ENCODE data around the gene MAPK9.

Gene MAPK9

GRCh38 chr5:180205916-180206315 lies 86.0 kb downstream of the MAPK9 start:
- no peak for DNase-seq (ENCODE audit: insufficient read length, low spot score)
- TF ChIP-seq POLR2A (IDR thresholded peaks at IDR 0.05; ENCODE audit: low read depth, low read length) = no peak
- no peak for TF ChIP-seq TAF1 (IDR thresholded peaks at IDR 0.05; ENCODE audit: low read depth, low read length)
- no peak for TF ChIP-seq PAX5 (IDR thresholded peaks at IDR 0.05; ENCODE audit: insufficient read depth, low read length, severe bottlenecking)
- no peak for TF ChIP-seq POLR2AphosphoS5 (IDR thresholded peaks at IDR 0.05; ENCODE audit: low read depth, low read length)
- no peak for TF ChIP-seq POU2F2 (IDR thresholded peaks at IDR 0.05; ENCODE audit: low read depth, low read length)
- no peak for TF ChIP-seq SPI1 (IDR thresholded peaks at IDR 0.05; ENCODE audit: low read depth, low read length)
- FAIRE-seq = no peak

- FAIRE-seq (no peak), DNase-seq (ENCODE audit: insufficient read length, low spot score) (no peak)
- no peak for TF ChIP-seq SPI1 (IDR thresholded peaks at IDR 0.05; ENCODE audit: low read depth, low read length)
- TF ChIP-seq POLR2A (IDR thresholded peaks at IDR 0.05; ENCODE audit: low read depth, low read length) = no peak
- no peak for TF ChIP-seq POLR2AphosphoS5 (IDR thresholded peaks at IDR 0.05; ENCODE audit: low read depth, low read length)
- TF ChIP-seq POU2F2 (IDR thresholded peaks at IDR 0.05; ENCODE audit: low read depth, low read length) = no peak
- TF ChIP-seq TAF1 (IDR thresholded peaks at IDR 0.05; ENCODE audit: low read depth, low read length) = no peak
- no peak for TF ChIP-seq PAX5 (IDR thresholded peaks at IDR 0.05; ENCODE audit: insufficient read depth, low read length, severe bottlenecking)
Observed at GRCh38 chr5:180204276-180204819, 87.5 kb downstream of the MAPK9 start.

GRCh38 chr5:180202939-180203573 lies 88.8 kb downstream of the MAPK9 start:
- TF ChIP-seq TAF1 (IDR thresholded peaks at IDR 0.05; ENCODE audit: low read depth, low read length) = no peak
- TF ChIP-seq SPI1 (IDR thresholded peaks at IDR 0.05; ENCODE audit: low read depth, low read length) = no peak
- TF ChIP-seq POLR2AphosphoS5 (IDR thresholded peaks at IDR 0.05; ENCODE audit: low read depth, low read length) = no peak
- TF ChIP-seq POU2F2 (IDR thresholded peaks at IDR 0.05; ENCODE audit: low read depth, low read length) = no peak
- DNase-seq (ENCODE audit: insufficient read length, low spot score) (no peak), FAIRE-seq (no peak)

GRCh38 chr5:180201051-180201987 lies 90.6 kb downstream of the MAPK9 start:
- no peak for TF ChIP-seq POU2F2 (IDR thresholded peaks at IDR 0.05; ENCODE audit: low read depth, low read length)
- TF ChIP-seq TAF1 (IDR thresholded peaks at IDR 0.05; ENCODE audit: low read depth, low read length) = no peak
- TF ChIP-seq POLR2AphosphoS5 (IDR thresholded peaks at IDR 0.05; ENCODE audit: low read depth, low read length) = no peak
- TF ChIP-seq POLR2A (IDR thresholded peaks at IDR 0.05; ENCODE audit: low read depth, low read length) = no peak
- TF ChIP-seq SPI1 (IDR thresholded peaks at IDR 0.05; ENCODE audit: low read depth, low read length) = no peak
- no peak for TF ChIP-seq PAX5 (IDR thresholded peaks at IDR 0.05; ENCODE audit: insufficient read depth, low read length, severe bottlenecking)
- no peak for DNase-seq (ENCODE audit: insufficient read length, low spot score)
- FAIRE-seq = no peak

- DNase-seq (ENCODE audit: insufficient read length, low spot score) (no peak), FAIRE-seq (no peak)
- TF ChIP-seq POLR2A (IDR thresholded peaks at IDR 0.05; ENCODE audit: low read depth, low read length) = no peak
- TF ChIP-seq TAF1 (IDR thresholded peaks at IDR 0.05; ENCODE audit: low read depth, low read length) = no peak
- no peak for TF ChIP-seq SPI1 (IDR thresholded peaks at IDR 0.05; ENCODE audit: low read depth, low read length)
- no peak for TF ChIP-seq POU2F2 (IDR thresholded peaks at IDR 0.05; ENCODE audit: low read depth, low read length)
- TF ChIP-seq POLR2AphosphoS5 (IDR thresholded peaks at IDR 0.05; ENCODE audit: low read depth, low read length) = no peak
- no peak for TF ChIP-seq PAX5 (IDR thresholded peaks at IDR 0.05; ENCODE audit: insufficient read depth, low read length, severe bottlenecking)
Observed at GRCh38 chr5:180199390-180199789, 92.5 kb downstream of the MAPK9 start.

- TF ChIP-seq POU2F2 (IDR thresholded peaks at IDR 0.05; ENCODE audit: low read depth, low read length) (no peak), PAX5 (IDR thresholded peaks at IDR 0.05; ENCODE audit: insufficient read depth, low read length, severe bottlenecking) (no peak), SPI1 (IDR thresholded peaks at IDR 0.05; ENCODE audit: low read depth, low read length) (no peak), TAF1 (IDR thresholded peaks at IDR 0.05; ENCODE audit: low read depth, low read length) (no peak), POLR2AphosphoS5 (IDR thresholded peaks at IDR 0.05; ENCODE audit: low read depth, low read length) (no peak), POLR2A (IDR thresholded peaks at IDR 0.05; ENCODE audit: low read depth, low read length) (no peak)
- DNase-seq (ENCODE audit: insufficient read length, low spot score) (no peak), FAIRE-seq (no peak)
Observed at GRCh38 chr5:180198208-180198607, 93.7 kb downstream of the MAPK9 start.

GRCh38 chr5:180197016-180197702 lies 94.7 kb downstream of the MAPK9 start:
- no peak for TF ChIP-seq POU2F2 (IDR thresholded peaks at IDR 0.05; ENCODE audit: low read depth, low read length)
- FAIRE-seq (no peak), DNase-seq (ENCODE audit: insufficient read length, low spot score) (no peak)

GRCh38 chr5:180194410-180195345 lies 97.2 kb downstream of the MAPK9 start:
- TF ChIP-seq PAX5 (IDR thresholded peaks at IDR 0.05; ENCODE audit: insufficient read depth, low read length, severe bottlenecking) = no peak
- no peak for TF ChIP-seq TAF1 (IDR thresholded peaks at IDR 0.05; ENCODE audit: low read depth, low read length)
- TF ChIP-seq POLR2AphosphoS5 (IDR thresholded peaks at IDR 0.05; ENCODE audit: low read depth, low read length) = no peak
- TF ChIP-seq POU2F2 (IDR thresholded peaks at IDR 0.05; ENCODE audit: low read depth, low read length) = no peak
- TF ChIP-seq SPI1 (IDR thresholded peaks at IDR 0.05; ENCODE audit: low read depth, low read length) = no peak
- TF ChIP-seq POLR2A (IDR thresholded peaks at IDR 0.05; ENCODE audit: low read depth, low read length) = no peak
- no peak for FAIRE-seq
- no peak for DNase-seq (ENCODE audit: insufficient read length, low spot score)

All from GM12891 (cell line).